WTC11 (cell line): ENCODE measurements around the gene HEYL.

Experiments
- ATF6 ChIP-seq: sonication (generic); formaldehyde crosslinking; IDR thresholded peaks from 2 replicates; pipeline ENCODE4 v1.8.1; 2023; ENCODE audit warnings: mild to moderate bottlenecking, missing genetic modification reagents
- CBFB ChIP-seq: sonication (generic); formaldehyde crosslinking; IDR thresholded peaks from 2 replicates; pipeline ENCODE4 v1.8.1; 2022; ENCODE audit warnings: mild to moderate bottlenecking, low read depth, missing genetic modification reagents
- CREB1 ChIP-seq: sonication (generic); formaldehyde crosslinking; IDR thresholded peaks from 2 replicates; pipeline ENCODE4 v1.8.0; 2023; ENCODE audit warnings: mild to moderate bottlenecking, missing genetic modification reagents
- CREM ChIP-seq: sonication (generic); formaldehyde crosslinking; IDR thresholded peaks from 2 replicates; pipeline ENCODE4 v1.8.1; 2022; ENCODE audit warnings: mild to moderate bottlenecking, missing genetic modification reagents, moderate library complexity
- CTCF ChIP-seq: fragments of 200-600 bp; IDR thresholded peaks from 2 replicates; pipeline ENCODE4 v1.8.0; 2022; ENCODE audit warnings: antibody characterized with exemption
- ESRRA ChIP-seq: sonication (generic); formaldehyde crosslinking; IDR thresholded peaks from 2 replicates; pipeline ENCODE4 v1.8.1; 2022; ENCODE audit warnings: mild to moderate bottlenecking, missing genetic modification reagents, borderline replicate concordance
- FOXP4 ChIP-seq: sonication (generic); formaldehyde crosslinking; IDR thresholded peaks from 2 replicates; pipeline ENCODE4 v1.8.0; 2022; ENCODE audit warnings: mild to moderate bottlenecking, missing genetic modification reagents
- GTF2I ChIP-seq: fragments of 250-450 bp; sonication (Bioruptor Pico); conservative IDR thresholded peaks from 2 replicates; pipeline ENCODE4 v1.4.0; 2021; ENCODE audit warnings: mild to moderate bottlenecking
- MAX ChIP-seq: sonication (generic); formaldehyde crosslinking; IDR thresholded peaks from 2 replicates; pipeline ENCODE4 v1.8.0; 2022; ENCODE audit warnings: mild to moderate bottlenecking, missing genetic modification reagents
- RELA ChIP-seq: sonication (generic); formaldehyde crosslinking; IDR thresholded peaks from 2 replicates; pipeline ENCODE4 v1.8.1; 2022; ENCODE audit warnings: missing genetic modification reagents, mild to moderate bottlenecking, borderline replicate concordance
- TCF7 ChIP-seq: sonication (generic); formaldehyde crosslinking; IDR thresholded peaks from 2 replicates; pipeline ENCODE4 v1.8.0; 2022; ENCODE audit warnings: mild to moderate bottlenecking, low read depth, missing genetic modification reagents, moderate library complexity
- TEAD4 ChIP-seq: sonication (generic); formaldehyde crosslinking; IDR thresholded peaks from 2 replicates; pipeline ENCODE4 v1.8.0; 2022; ENCODE audit warnings: mild to moderate bottlenecking, missing genetic modification reagents
- ZBTB21 ChIP-seq: sonication (generic); formaldehyde crosslinking; IDR thresholded peaks from 2 replicates; pipeline ENCODE4 v1.8.1; 2023; ENCODE audit warnings: mild to moderate bottlenecking, missing genetic modification reagents, borderline replicate concordance
- ZBTB43 ChIP-seq: sonication (generic); formaldehyde crosslinking; IDR thresholded peaks from 2 replicates; pipeline ENCODE4 v1.8.1; 2023; ENCODE audit warnings: mild to moderate bottlenecking, missing genetic modification reagents

- TF ChIP-seq CTCF (no peak), ZBTB43 (no peak), CREB1 (no peak), ESRRA (CRISPR knock-in tag) (no peak), ATF6 (CRISPR knock-in tag) (no peak), GTF2I (no peak), RELA (CRISPR knock-in tag) (no peak), FOXP4 (CRISPR knock-in tag) (no peak), TEAD4 (CRISPR knock-in tag) (no peak), ZBTB21 (CRISPR knock-in tag) (no peak), CBFB (CRISPR knock-in tag) (no peak), CREM (no peak), MAX (CRISPR knock-in tag) (no peak), TCF7 (no peak)
These were observed 7.8 kb downstream of the HEYL start for GRCh38 chr1:39631361-39632322.
